Mucosa of descending colon (tissue), 3 donors: ENCODE data around the gene DACT1. TPM values are rescaled to one million over a fixed set of nuclear protein-coding genes. Genes with fewer than 3 reads are reported as not detected.
"Not testable (repeated sequence)": the region's sequence is repeated elsewhere in the genome, so short reads cannot be mapped to it uniquely, and the experiment has no call there.

Experiments used
- ATAC-seq: fragments of 200-7000 bp; cut with Tn5 transposase; one replicate; pipeline ENCODE4 v1.9.1; 2020; ENCODE audit warnings: mild to moderate bottlenecking, moderate library complexity
- DNase-seq, 3 donors: peaks; one replicate each; pipeline ENCODE4 v3.0.0-alpha.2; 2020
- H3K36me3 ChIP-seq: fragments of 200-600 bp; one replicate; pipeline ENCODE4 v1.8.0; 2021; ENCODE audit warnings: low read depth, mild to moderate bottlenecking
- H3K4me1 ChIP-seq: fragments of 200-600 bp; one replicate; pipeline ENCODE4 v1.8.0; 2021; ENCODE audit warnings: low read depth, mild to moderate bottlenecking
- H3K4me3 ChIP-seq: fragments of 200-600 bp; one replicate; pipeline ENCODE4 v1.8.0; 2021; ENCODE audit warnings: mild to moderate bottlenecking
- H3K9me3 ChIP-seq: fragments of 200-600 bp; one replicate; pipeline ENCODE4 v1.8.0; 2021; ENCODE audit warnings: mild to moderate bottlenecking
- intact Hi-C, 2 donors: fragments of 100-400 bp; cut with DNase I in 1 of 2; cut with micrococcal nuclease in 1 of 2; formaldehyde crosslinking; loops; one replicate each; pipeline versions ENCODE4 v1.11.0 to v1.11.1; 2022; cut with DNase I, micrococcal nuclease
- long read RNA-seq, 2 donors: library from polyadenylated mRNA; unstranded; transcript quantifications; one replicate each; pipeline ENCODE4 v2.0.0, GENCODE V29; 2019 to 2021
- total RNA-seq, 3 donors: library from RNA; stranded (reverse); fragmentation: NEBNext Ultra II Directional in 2 of 3; extraction: Animal tissue kit (Norgen Biotek cat#: 25700) in 2 of 3; gene quantifications; one replicate each; pipeline versions ENCODE4 v1.2.1 to v1.2.4, GENCODE V29; 2021 to 2023
- TF ChIP-seq, protein P1 (sequence below): fragments of 200-600 bp; IDR thresholded peaks from one replicate; pipeline ENCODE4 v1.8.0; 2022; ENCODE audit warnings: antibody characterized with exemption, mild to moderate bottlenecking
- donor health status: DM: no; HTN: no; CAD: no; lungs with moderate emphysema.
- donor health status: DM: no; HTN: no; CAD: no.
- donor health status: DM: no; HTN: yes; CAD: no.

Gene DACT1, protein sequence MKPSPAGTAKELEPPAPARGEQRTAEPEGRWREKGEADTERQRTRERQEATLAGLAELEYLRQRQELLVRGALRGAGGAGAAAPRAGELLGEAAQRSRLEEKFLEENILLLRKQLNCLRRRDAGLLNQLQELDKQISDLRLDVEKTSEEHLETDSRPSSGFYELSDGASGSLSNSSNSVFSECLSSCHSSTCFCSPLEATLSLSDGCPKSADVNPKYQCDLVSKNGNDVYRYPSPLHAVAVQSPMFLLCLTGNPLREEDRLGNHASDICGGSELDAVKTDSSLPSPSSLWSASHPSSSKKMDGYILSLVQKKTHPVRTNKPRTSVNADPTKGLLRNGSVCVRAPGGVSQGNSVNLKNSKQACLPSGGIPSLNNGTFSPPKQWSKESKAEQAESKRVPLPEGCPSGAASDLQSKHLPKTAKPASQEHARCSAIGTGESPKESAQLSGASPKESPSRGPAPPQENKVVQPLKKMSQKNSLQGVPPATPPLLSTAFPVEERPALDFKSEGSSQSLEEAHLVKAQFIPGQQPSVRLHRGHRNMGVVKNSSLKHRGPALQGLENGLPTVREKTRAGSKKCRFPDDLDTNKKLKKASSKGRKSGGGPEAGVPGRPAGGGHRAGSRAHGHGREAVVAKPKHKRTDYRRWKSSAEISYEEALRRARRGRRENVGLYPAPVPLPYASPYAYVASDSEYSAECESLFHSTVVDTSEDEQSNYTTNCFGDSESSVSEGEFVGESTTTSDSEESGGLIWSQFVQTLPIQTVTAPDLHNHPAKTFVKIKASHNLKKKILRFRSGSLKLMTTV
- total RNA-seq: 1 to 10 TPM; 2.3 to 7.2 (median 3.0) TPM
- long read RNA-seq, donor 1, transcript DACT1-202 (4 exons, 3,734 nt): major isoform, 8 of 12 reads
- long read RNA-seq, donor 1, partial matches to known transcripts: 0 of 12 reads
- long read RNA-seq, donor 1, other reads (novel, unspliced or antisense): 2 of 12 reads
- long read RNA-seq, donor 2: 0 reads

DNA sequence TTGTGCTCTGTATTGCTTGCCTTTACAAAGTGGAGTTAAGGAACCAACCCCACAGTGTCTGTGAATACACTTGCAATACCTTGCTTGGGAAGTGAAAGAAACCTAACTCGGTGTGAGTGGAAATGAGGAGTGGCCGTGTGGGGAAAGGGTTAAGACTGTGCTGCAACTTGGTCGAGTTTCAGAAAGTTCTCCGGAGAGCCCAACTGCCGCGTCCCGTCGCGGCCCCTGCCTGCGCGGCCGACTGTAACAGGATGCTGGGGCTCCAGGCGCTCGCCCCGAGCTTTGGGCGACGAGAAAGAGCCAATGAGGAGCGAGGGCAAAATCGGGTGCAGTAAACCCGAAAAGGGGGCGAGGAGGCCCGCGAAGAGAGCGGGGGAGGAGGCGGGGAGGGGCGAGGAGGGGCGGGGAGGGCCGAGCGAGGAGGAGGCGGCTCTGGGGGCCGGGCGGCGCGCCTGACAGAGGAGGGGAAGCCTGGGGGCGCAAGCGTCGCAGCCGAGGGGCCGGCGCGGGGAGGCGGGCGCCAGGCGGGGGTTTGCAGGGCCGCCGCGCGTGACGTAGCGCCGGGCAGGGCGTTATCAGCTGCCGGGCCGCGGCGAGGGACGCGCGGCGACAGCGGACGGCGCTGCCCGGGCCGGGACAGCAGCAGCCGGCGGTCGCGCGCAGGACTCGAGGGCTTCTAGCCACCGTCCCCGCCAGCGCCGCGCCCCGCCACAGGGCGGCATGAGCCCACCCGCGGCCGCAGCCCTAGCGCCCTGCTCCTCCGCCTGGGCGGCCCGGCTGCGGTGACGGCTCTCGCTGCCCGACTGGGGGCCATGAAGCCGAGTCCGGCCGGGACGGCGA, at the start of gene DACT1:
Gene DACT1, plus strand, starts transcription at position 572 of the 840 bp plus-strand sequence. Its CDS starts 241 bp downstream, at position 813.
- DNase-seq (peak; percentile 39 to 71 (median 60)), ATAC-seq (peak; percentile 72)
- TF ChIP-seq, protein P1, sequence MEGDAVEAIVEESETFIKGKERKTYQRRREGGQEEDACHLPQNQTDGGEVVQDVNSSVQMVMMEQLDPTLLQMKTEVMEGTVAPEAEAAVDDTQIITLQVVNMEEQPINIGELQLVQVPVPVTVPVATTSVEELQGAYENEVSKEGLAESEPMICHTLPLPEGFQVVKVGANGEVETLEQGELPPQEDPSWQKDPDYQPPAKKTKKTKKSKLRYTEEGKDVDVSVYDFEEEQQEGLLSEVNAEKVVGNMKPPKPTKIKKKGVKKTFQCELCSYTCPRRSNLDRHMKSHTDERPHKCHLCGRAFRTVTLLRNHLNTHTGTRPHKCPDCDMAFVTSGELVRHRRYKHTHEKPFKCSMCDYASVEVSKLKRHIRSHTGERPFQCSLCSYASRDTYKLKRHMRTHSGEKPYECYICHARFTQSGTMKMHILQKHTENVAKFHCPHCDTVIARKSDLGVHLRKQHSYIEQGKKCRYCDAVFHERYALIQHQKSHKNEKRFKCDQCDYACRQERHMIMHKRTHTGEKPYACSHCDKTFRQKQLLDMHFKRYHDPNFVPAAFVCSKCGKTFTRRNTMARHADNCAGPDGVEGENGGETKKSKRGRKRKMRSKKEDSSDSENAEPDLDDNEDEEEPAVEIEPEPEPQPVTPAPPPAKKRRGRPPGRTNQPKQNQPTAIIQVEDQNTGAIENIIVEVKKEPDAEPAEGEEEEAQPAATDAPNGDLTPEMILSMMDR: no peak
- intact Hi-C loops: loop anchor here (5.0 to 10.0 kb wide), 2 partner anchors 190 to 417 kb away; no protein-coding TSS in a partner anchor
- Histone ChIP-seq H3K36me3 (no peaks in the 10 kb centered on the region), H3K4me3 (peak within 1 kb of the TSS; percentile 34), H3K9me3 (no peaks in the 10 kb centered on the region), H3K4me1 (peaks cover 11% of the 10 kb centered on the region)

GRCh38 chr14:58588321-58588720, 49.4 kb upstream of the DACT1 start:
- intact Hi-C loops, H3K36me3 ChIP-seq, H3K9me3 ChIP-seq, H3K4me3 ChIP-seq, H3K4me1 ChIP-seq, DNase-seq, ATAC-seq: not testable (repeated sequence)

DNA sequence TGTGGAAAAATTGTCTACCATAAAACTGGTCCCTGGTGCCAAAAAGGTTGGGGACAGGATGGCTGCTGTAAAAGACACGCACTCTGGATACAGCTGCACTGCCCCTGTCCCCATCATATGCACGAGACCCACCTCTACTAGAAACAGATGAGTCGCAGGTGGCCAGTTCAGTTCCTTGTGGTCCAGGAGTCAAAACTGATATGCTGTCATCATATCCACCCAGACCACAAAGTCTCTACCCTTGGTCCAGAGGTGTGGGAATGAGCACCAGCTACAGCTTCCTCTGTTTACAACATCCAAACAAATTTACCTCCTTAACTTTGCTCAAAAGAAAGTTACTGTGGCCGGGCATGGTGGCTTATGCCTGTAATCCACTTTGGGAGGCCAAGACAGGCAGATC, 43.8 kb upstream of the DACT1 start:
- no peaks in the 10 kb centered on the region for H3K9me3 ChIP-seq
- no peaks in the 10 kb centered on the region for H3K36me3 ChIP-seq
- intact Hi-C loops: no loop called here
- ATAC-seq: no peak
- H3K4me1 ChIP-seq: no peaks in the 10 kb centered on the region
- no peak for DNase-seq
- H3K4me3 ChIP-seq: no peak overlapping the region
- TF ChIP-seq, protein P1: no peak

GRCh38 chr14:58597041-58597440, 40.7 kb upstream of the DACT1 start:
- ATAC-seq: no peak

GRCh38 chr14:58598028-58598803, 39.5 kb upstream of the DACT1 start:
- ATAC-seq: no peak
- H3K4me3 ChIP-seq: no peak overlapping the region
- TF ChIP-seq, protein P1: no peak
- intact Hi-C loops: no loop called here
- no peaks in the 10 kb centered on the region for H3K9me3 ChIP-seq
- no peak for DNase-seq
- no peaks in the 10 kb centered on the region for H3K4me1 ChIP-seq
- H3K36me3 ChIP-seq: no peaks in the 10 kb centered on the region

More at GRCh38 chr14:58597041-58597440, 40.7 kb upstream of the DACT1 start:
- no peak for DNase-seq
- no peaks in the 10 kb centered on the region for H3K9me3 ChIP-seq
- intact Hi-C loops: no loop called here
- no peak overlapping the region for H3K4me3 ChIP-seq
- no peaks in the 10 kb centered on the region for H3K4me1 ChIP-seq
- TF ChIP-seq, protein P1: no peak
- H3K36me3 ChIP-seq: no peaks in the 10 kb centered on the region
